HCT116 (cell line): ENCODE data around the gene HAUS1. TPM values are rescaled to one million over a fixed set of nuclear protein-coding genes. Genes with fewer than 3 reads are reported as not detected.

Source experiments
- ATAC-seq: fragments of 200-7000 bp; cut with Tn5 transposase; 2 replicates; pipeline ENCODE4 v1.9.1; 2020; ENCODE audit warnings: mild to moderate bottlenecking, moderate library complexity
- BruUV-seq: library from RNA; stranded (reverse); fragments of 400-500 nt; replicated peaks from 2 replicates; lab custom pipeline; 2021; lab: Mats Ljungman, UMichigan
- CTCF ChIA-PET: fragments of 300-600 bp; sonication (Branson Sonifier 250); formaldehyde crosslinking; loops from one replicate; lab custom pipeline; 2021; ENCODE audit warnings: antibody characterized with exemption; lab: Charles Lee
- POLR2A ChIA-PET: fragments of 300-600, 350-600 bp; sonication (Branson Sonifier 250); formaldehyde crosslinking; loops from one replicate; lab custom pipeline; 2021; ENCODE audit warnings: antibody characterized with exemption; lab: Charles Lee
- RAD21 ChIA-PET, 2 experiments: fragments of 300-600 bp; sonication (Branson Sonifier 250); formaldehyde crosslinking; loops; one replicate each; lab custom pipeline; 2023; ENCODE audit warnings: low total read pairs in 2 of 2; ENCODE audit not compliant: uncharacterized antibody in 2 of 2, unreplicated experiment in 2 of 2, low non-redundant PET in 1 of 2; lab: Charles Lee
- DNase-seq: peaks from one replicate; pipeline ENCODE4 v3.0.0-alpha.2; 2010; ENCODE audit warnings: low read depth, low spot score
- H2AFZ ChIP-seq: fragments of 200-600 bp; shearing (Covaris generic), sonication (generic); 2 replicates; pipeline ENCODE4 v1.6.1; 2017; ENCODE audit warnings: low read depth, mixed run types, mixed read lengths, antibody characterized with exemption, low read length; ENCODE audit not compliant: poor library complexity, severe bottlenecking
- H3K27ac ChIP-seq: 2 replicates; pipeline ENCODE4 v1.5.1; 2012; ENCODE audit warnings: low read depth, low read length
- H3K27me3 ChIP-seq: fragments of 200-600 bp; sonication (generic); 2 replicates; pipeline ENCODE4 v1.6.1; 2016; ENCODE audit warnings: mixed run types, low read length, mixed read lengths; ENCODE audit not compliant: insufficient read depth
- H3K36me3 ChIP-seq, 2 experiments: fragments of 200-500 bp in 1 of 2; fragments of 200-600 bp in 1 of 2; sonication (Bioruptor generic) in 1 of 2; sonication (generic) in 1 of 2; 2 replicates each; pipeline versions ENCODE4 v1.5.1 to v1.6.1; 2014 to 2016; ENCODE audit warnings: low read length in 2 of 2, inconsistent platforms in 1 of 2, mixed read lengths in 1 of 2, mixed run types in 1 of 2; ENCODE audit not compliant: insufficient read depth in 2 of 2, control insufficient read depth in 1 of 2
- H3K4me1 ChIP-seq, 2 experiments: fragments of 200-600 bp in 1 of 2; sonication (generic) in 1 of 2; 2 replicates each; pipeline versions ENCODE4 v1.5.1 to v1.6.1; 2012 to 2017; ENCODE audit warnings: low read length in 2 of 2, inconsistent platforms in 1 of 2, mild to moderate bottlenecking in 1 of 2, mixed read lengths in 1 of 2, mixed run types in 1 of 2, moderate library complexity in 1 of 2; ENCODE audit not compliant: insufficient read depth in 2 of 2, control insufficient read depth in 1 of 2
- H3K4me2 ChIP-seq: fragments of 200-600 bp; sonication (generic); 2 replicates; pipeline ENCODE4 v1.6.1; 2017; ENCODE audit warnings: mixed run types, low read length, mixed read lengths
- H3K4me3 ChIP-seq, 2 experiments: fragments of 200-600 bp in 1 of 2; sonication (generic) in 1 of 2; replicated peaks in 1 of 2; 2 replicates each; pipeline ENCODE4 v1.5.1; 2011 to 2016; ENCODE audit warnings: low read length in 2 of 2, control low read depth in 1 of 2, low read depth in 1 of 2, mild to moderate bottlenecking in 1 of 2, mixed read lengths in 1 of 2, mixed run types in 1 of 2
- H3K79me2 ChIP-seq: fragments of 200-600 bp; sonication (generic); 2 replicates; pipeline ENCODE4 v1.6.1; 2017; ENCODE audit warnings: mild to moderate bottlenecking, mixed run types, low read length, moderate library complexity, mixed read lengths; ENCODE audit not compliant: insufficient read depth
- H3K9ac ChIP-seq: fragments of 200-600 bp; sonication (generic); 2 replicates; pipeline ENCODE4 v1.6.1; 2016; ENCODE audit warnings: low read length, mixed read lengths
- H3K9me2 ChIP-seq: fragments of 200-600 bp; sonication (generic), shearing (Covaris generic); 2 replicates; pipeline ENCODE4 v1.6.1; 2017; ENCODE audit warnings: mixed run types, mild to moderate bottlenecking, moderate library complexity; ENCODE audit not compliant: insufficient read depth
- H3K9me3 ChIP-seq, 2 experiments: fragments of 200-500 bp in 1 of 2; fragments of 200-600 bp in 1 of 2; sonication (Bioruptor generic) in 1 of 2; sonication (generic) in 1 of 2; 2 replicates each; pipeline ENCODE4 v1.6.1; 2014 to 2017; ENCODE audit warnings: low read length in 2 of 2, mixed read lengths in 2 of 2, inconsistent platforms in 1 of 2, low read depth in 1 of 2, mild to moderate bottlenecking in 1 of 2, mixed run types in 1 of 2, moderate library complexity in 1 of 2; ENCODE audit not compliant: control insufficient read depth in 1 of 2, insufficient read depth in 1 of 2
- H4K20me1 ChIP-seq: fragments of 200-600 bp; sonication (generic), shearing (Covaris generic); 2 replicates; pipeline ENCODE4 v1.6.1; 2017; ENCODE audit warnings: mixed run types, mild to moderate bottlenecking, moderate library complexity; ENCODE audit not compliant: insufficient read depth
- CEBPB ChIP-seq: IDR thresholded peaks from 2 replicates; pipeline ENCODE4 v1.6.1; 2012; ENCODE audit warnings: low read depth
- EGR1 ChIP-seq: IDR thresholded peaks from 2 replicates; pipeline ENCODE4 v1.6.1; 2012; ENCODE audit warnings: low read depth
- ELF1 ChIP-seq: IDR thresholded peaks from 2 replicates; pipeline ENCODE4 v1.6.1; 2012; ENCODE audit warnings: low read depth, borderline replicate concordance
- EZH2 ChIP-seq: fragments of 200-600 bp; sonication (generic); IDR thresholded peaks from 2 replicates; pipeline ENCODE4 v1.6.1; 2017; ENCODE audit warnings: antibody characterized with exemption, mixed run types
- EZH2phosphoT487 ChIP-seq: fragments of 200-600 bp; IDR thresholded peaks from 2 replicates; pipeline ENCODE4 v1.6.1; 2018; ENCODE audit warnings: antibody characterized with exemption, borderline replicate concordance
- FOSL1 ChIP-seq: IDR thresholded peaks from 2 replicates; pipeline ENCODE4 v1.6.1; 2012; ENCODE audit warnings: low read depth
- JUND ChIP-seq: IDR thresholded peaks from 2 replicates; pipeline ENCODE4 v1.6.1; 2012
- MAX ChIP-seq: IDR thresholded peaks from 2 replicates; pipeline ENCODE4 v1.6.1; 2012
- POLR2AphosphoS5 ChIP-seq: IDR thresholded peaks from 2 replicates; pipeline ENCODE4 v1.6.1; 2011; ENCODE audit warnings: mild to moderate bottlenecking, low read depth, low read length, moderate library complexity
- REST ChIP-seq: IDR thresholded peaks from 2 replicates; pipeline ENCODE4 v1.6.1; 2012; ENCODE audit warnings: low read depth
- SIN3A ChIP-seq: IDR thresholded peaks from 2 replicates; pipeline ENCODE4 v1.6.1; 2012; ENCODE audit warnings: low read depth
- SP1 ChIP-seq: IDR thresholded peaks from 2 replicates; pipeline ENCODE4 v1.6.1; 2012; ENCODE audit warnings: low read depth
- TCF7L2 ChIP-seq: IDR thresholded peaks from 2 replicates; pipeline ENCODE4 v1.7.0; 2011; ENCODE audit warnings: borderline replicate concordance, inconsistent platforms; ENCODE audit not compliant: insufficient read depth, insufficient read length; ENCODE audit errors: extremely low read depth
- YY1 ChIP-seq: IDR thresholded peaks from 2 replicates; pipeline ENCODE4 v1.6.1; 2011; ENCODE audit warnings: low read length, low read depth, moderate library complexity, mild to moderate bottlenecking; ENCODE audit not compliant: insufficient replicate concordance; ENCODE audit errors: extremely low read depth
- ZBTB33 ChIP-seq: IDR thresholded peaks from 2 replicates; pipeline ENCODE4 v1.6.1; 2011; ENCODE audit warnings: mild to moderate bottlenecking, low read length, moderate library complexity; ENCODE audit not compliant: insufficient replicate concordance; ENCODE audit errors: extremely low read depth
- ZFX ChIP-seq: fragments of 450-650 bp; IDR thresholded peaks from 2 replicates; pipeline ENCODE4 v1.6.1; 2017
- ZNF274 ChIP-seq: fragments of 200-500 bp; sonication (Bioruptor generic); IDR thresholded peaks from 2 replicates; pipeline ENCODE4 v1.6.1; 2014; ENCODE audit warnings: mild to moderate bottlenecking, low read depth, low read length, inconsistent platforms
- intact Hi-C: fragments of 100-400 bp; cut with micrococcal nuclease; formaldehyde crosslinking; loops from 2 replicates; pipeline ENCODE4 v1.10.0; 2022
- total RNA-seq: library from RNA; stranded (reverse); gene quantifications from one replicate; pipeline ENCODE4 v1.2.1, GENCODE V29; 2021; ENCODE audit not compliant: unreplicated experiment
- TF ChIP-seq, protein P1 (sequence below): IDR thresholded peaks from 2 replicates; pipeline ENCODE4 v1.6.1; 2012

The HAUS1 gene
- total RNA-seq, 1 experiment from 2014 or later, result 46.2 TPM

DNA sequence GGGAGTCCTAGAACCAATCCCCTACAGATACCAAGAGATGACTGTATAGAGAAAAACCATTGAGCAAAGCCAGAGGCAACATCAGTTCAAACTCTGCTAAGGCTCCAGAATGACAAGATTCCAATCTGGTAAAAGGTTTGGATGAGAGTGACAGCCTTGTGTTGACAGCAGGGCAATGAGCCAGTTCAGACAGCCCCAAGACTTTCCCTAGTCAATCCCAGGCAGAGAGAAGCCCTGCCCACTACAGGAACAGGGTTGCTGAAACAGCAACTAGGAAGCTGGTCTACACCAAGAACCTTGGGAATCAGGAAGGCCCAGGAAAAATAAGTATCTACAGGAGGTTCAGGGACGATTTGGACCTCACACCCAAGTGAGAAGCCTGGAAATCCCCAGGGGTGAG, 35.4 kb upstream of the HAUS1 start (continued):
- TF ChIP-seq, protein P1, sequence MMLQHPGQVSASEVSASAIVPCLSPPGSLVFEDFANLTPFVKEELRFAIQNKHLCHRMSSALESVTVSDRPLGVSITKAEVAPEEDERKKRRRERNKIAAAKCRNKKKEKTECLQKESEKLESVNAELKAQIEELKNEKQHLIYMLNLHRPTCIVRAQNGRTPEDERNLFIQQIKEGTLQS, result no peak
- TF ChIP-seq JUND (no peak), ZNF274 (no peak), EZH2phosphoT487 (no peak)
- TF ChIP-seq, all 23 proteins: peak for 0

GRCh38 chr18:46069524-46069923, 34.7 kb upstream of the HAUS1 start:
- ATAC-seq, result no peak
- Histone ChIP-seq H3K4me1 (peaks cover 20 to 51% of the 10 kb centered on the region in 2 experiments), H3K27ac (no peak overlapping the region), H3K36me3 (no peaks in the 10 kb centered on the region), H4K20me1 (no peaks in the 10 kb centered on the region), H3K4me3 (no peak overlapping the region), H3K4me2 (peak overlapping the region; percentile 27), H3K9me2 (no peaks in the 10 kb centered on the region), H2AFZ (no peak overlapping the region), H3K9me3 (no peaks in the 10 kb centered on the region), H3K79me2 (peaks cover 19% of the 10 kb centered on the region; the same call in 1 of the 2 replicates), H3K27me3 (no peaks in the 10 kb centered on the region), H3K9ac (no peak overlapping the region)
- no peak for DNase-seq
- intact Hi-C loops, result no loop called here
- ChIA-PET CTCF (no interaction called here), POLR2A (no interaction called here), RAD21 (no interaction called here)
- BruUV-seq, result no TSS peak
- TF ChIP-seq SIN3A (no peak), ZNF274 (no peak), MAX (no peak), FOSL1 (no peak), YY1 (no peak), ZFX (no peak), POLR2AphosphoS5 (no peak), TCF7L2 (no peak), REST (no peak), ZBTB33 (no peak), CEBPB (no peak), ELF1 (no peak), EGR1 (no peak), SP1 (no peak), EZH2 (no peak)
- TF ChIP-seq, protein P1, result no peak
